Trophoblast cell (in vitro differentiated cells and primary cell): ENCODE measurements around the gene MICU1.
"Not testable (repeated sequence)": the region's sequence is repeated elsewhere in the genome, so short reads cannot be mapped to it uniquely, and the experiment has no call there.

ENCODE experiments used
- DNase-seq, 2 donors: peaks; one replicate each; pipeline ENCODE4 v3.0.0-alpha.2; 2016
- H2AFZ ChIP-seq: 2 replicates; pipeline ENCODE4 v1.6.1; 2013; ENCODE audit warnings: low read length, moderate library complexity, mild to moderate bottlenecking; ENCODE audit not compliant: insufficient read depth, poor library complexity
- H2AK5ac ChIP-seq: 2 replicates; pipeline ENCODE4 v1.6.1; 2013; ENCODE audit warnings: mild to moderate bottlenecking, low read length
- H2BK120ac ChIP-seq: 2 replicates; pipeline ENCODE4 v1.6.1; 2013; ENCODE audit warnings: low read length, mild to moderate bottlenecking, moderate library complexity; ENCODE audit not compliant: insufficient read depth, poor library complexity
- H2BK12ac ChIP-seq: 2 replicates; pipeline ENCODE4 v1.6.1; 2013; ENCODE audit warnings: mild to moderate bottlenecking, low read length, moderate library complexity
- H2BK5ac ChIP-seq: 2 replicates; pipeline ENCODE4 v1.6.1; 2013; ENCODE audit warnings: low read length, low read depth, moderate library complexity, mild to moderate bottlenecking; ENCODE audit not compliant: poor library complexity
- H3K14ac ChIP-seq: 2 replicates; pipeline ENCODE4 v1.6.1; 2013; ENCODE audit warnings: mild to moderate bottlenecking, low read length
- H3K18ac ChIP-seq: 2 replicates; pipeline ENCODE4 v1.6.1; 2013; ENCODE audit warnings: mild to moderate bottlenecking, low read length
- H3K23ac ChIP-seq: 2 replicates; pipeline ENCODE4 v1.6.1; 2013; ENCODE audit warnings: low read length
- H3K27ac ChIP-seq: 2 replicates; pipeline ENCODE4 v1.5.1; 2013; ENCODE audit warnings: low read depth, mild to moderate bottlenecking, inconsistent platforms, low read length, moderate library complexity
- H3K27me3 ChIP-seq: 2 replicates; pipeline ENCODE4 v1.6.1; 2013; ENCODE audit warnings: inconsistent platforms, mild to moderate bottlenecking, low read length, moderate library complexity; ENCODE audit not compliant: insufficient read depth
- H3K36me3 ChIP-seq, 2 experiments: 1 replicate in 1 of 2; 2 replicates in 1 of 2; pipeline ENCODE4 v1.6.1; 2013; ENCODE audit warnings: low read length in 2 of 2, mild to moderate bottlenecking in 2 of 2, moderate library complexity in 1 of 2; ENCODE audit not compliant: insufficient read depth in 2 of 2, control insufficient read depth in 1 of 2
- H3K4ac ChIP-seq: 2 replicates; pipeline ENCODE4 v1.6.1; 2013; ENCODE audit warnings: low read depth, mild to moderate bottlenecking, low read length, moderate library complexity
- H3K4me1 ChIP-seq, 2 experiments: 1 replicate in 1 of 2; 2 replicates in 1 of 2; pipeline ENCODE4 v1.6.1; 2013; ENCODE audit warnings: low read length in 2 of 2, mild to moderate bottlenecking in 2 of 2, moderate library complexity in 1 of 2; ENCODE audit not compliant: insufficient read depth in 2 of 2, control insufficient read depth in 1 of 2
- H3K4me2 ChIP-seq: 2 replicates; pipeline ENCODE4 v1.6.1; 2013; ENCODE audit warnings: inconsistent platforms, mild to moderate bottlenecking, low read length, moderate library complexity
- H3K4me3 ChIP-seq: 2 replicates; pipeline ENCODE4 v1.5.1; 2013; ENCODE audit warnings: mild to moderate bottlenecking, low read depth, low read length, inconsistent platforms
- H3K79me1 ChIP-seq: one replicate; pipeline ENCODE4 v1.6.1; 2013; ENCODE audit warnings: low read length
- H3K79me2 ChIP-seq: 2 replicates; pipeline ENCODE4 v1.6.1; 2013; ENCODE audit warnings: low read length, mild to moderate bottlenecking; ENCODE audit not compliant: control insufficient read depth, insufficient read depth, poor library complexity
- H3K9ac ChIP-seq: 2 replicates; pipeline ENCODE4 v1.6.1; 2013; ENCODE audit warnings: mild to moderate bottlenecking, low read length
- H3K9me3 ChIP-seq: 2 replicates; pipeline ENCODE4 v1.6.1; 2013; ENCODE audit warnings: low read depth, mild to moderate bottlenecking, control low read depth, inconsistent platforms, low read length; ENCODE audit not compliant: insufficient read depth
- H4K12ac ChIP-seq: 2 replicates; pipeline ENCODE4 v1.6.1; 2013; ENCODE audit warnings: low read depth, mild to moderate bottlenecking, low read length, moderate library complexity
- H4K8ac ChIP-seq: 2 replicates; pipeline ENCODE4 v1.6.1; 2013; ENCODE audit warnings: low read depth, mild to moderate bottlenecking, low read length, moderate library complexity
- H4K91ac ChIP-seq: one replicate; pipeline ENCODE4 v1.6.1; 2013; ENCODE audit warnings: low read depth, mild to moderate bottlenecking, low read length, moderate library complexity
- WGBS: extraction: QIAGEN DNeasy Blood & Tissue Kit; methylation state at CpG from one replicate; pipeline ENCODE4 v1.1.7; 2013; ENCODE audit warnings: missing lambda C conversion rate; ENCODE audit not compliant: insufficient read length, insufficient coverage; ENCODE audit errors: extremely low coverage; 5-methylcytosine and 5-hydroxymethylcytosine counted together

MICU1 gene

DNA sequence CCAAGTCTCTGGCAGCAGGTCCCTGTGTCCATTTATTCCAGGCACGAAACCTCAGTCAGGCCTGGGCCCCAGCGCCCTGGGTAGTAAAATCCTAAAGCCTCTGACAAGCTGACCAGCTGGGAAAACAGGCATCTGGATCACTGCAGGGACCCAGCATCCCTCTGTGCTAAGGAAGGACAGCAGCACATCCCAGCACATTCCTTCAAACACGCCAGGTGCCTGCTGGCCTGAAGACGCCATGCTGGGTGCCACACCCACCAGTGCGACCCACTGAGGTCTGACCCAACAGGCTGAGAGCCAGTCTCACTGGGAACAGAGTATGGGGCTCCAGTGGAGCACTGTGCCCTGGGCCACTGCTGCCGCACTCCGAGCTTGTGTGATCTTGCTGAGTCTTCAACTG is 277.6 kb downstream of the MICU1 start:
- Histone ChIP-seq H3K79me1 (no peaks in the 10 kb centered on the region), H3K4me2 (no peak overlapping the region), H2BK120ac (no peak overlapping the region), H2AFZ (no peak overlapping the region), H3K4me3 (no peak overlapping the region), H3K79me2 (no peaks in the 10 kb centered on the region), H3K18ac (peak overlapping the region; percentile 74), H2AK5ac (no peak overlapping the region), H3K4ac (no peak overlapping the region), H4K91ac (no peak overlapping the region), H3K4me1 (peaks cover 0 to 4% of the 10 kb centered on the region in 2 experiments), H2BK5ac (no peak overlapping the region), H4K12ac (no peak overlapping the region), H4K8ac (no peak overlapping the region), H3K23ac (no peak overlapping the region), H3K9ac (no peak overlapping the region), H3K36me3 (peaks cover 24 to 44% of the 10 kb centered on the region in 2 experiments), H3K14ac (no peak overlapping the region), H3K27ac (no peak overlapping the region), H3K9me3 (no peaks in the 10 kb centered on the region), H3K27me3 (no peaks in the 10 kb centered on the region), H2BK12ac (no peak overlapping the region)
- no CpG with 5 or more reads among the region's 7 CpGs for WGBS
- DNase-seq = no peak

DNA sequence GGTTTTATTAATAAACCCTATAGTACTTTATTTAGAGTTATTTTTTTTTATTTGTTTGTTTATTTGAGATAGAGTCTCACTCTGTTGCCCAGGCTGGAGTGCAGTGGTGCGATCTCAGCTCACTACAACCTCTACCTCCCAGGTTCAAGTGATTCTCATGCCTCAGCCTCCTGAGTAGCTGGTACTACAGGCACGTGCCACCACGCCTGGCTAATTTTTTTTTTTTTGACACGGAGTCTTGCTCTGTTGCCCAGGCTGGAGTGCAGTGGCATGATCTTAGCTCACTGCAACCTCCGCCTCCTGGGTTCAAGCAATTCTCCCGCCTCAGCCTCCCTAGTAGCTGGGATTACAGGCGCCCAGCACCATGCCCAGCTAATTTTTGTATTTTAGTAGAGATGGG is 279.8 kb downstream of the MICU1 start:
- H3K27ac ChIP-seq, H4K91ac ChIP-seq, H3K79me1 ChIP-seq, H3K9ac ChIP-seq, H3K4me2 ChIP-seq, H4K8ac ChIP-seq, H3K4me1 ChIP-seq, H3K23ac ChIP-seq, H3K14ac ChIP-seq, H3K18ac ChIP-seq, DNase-seq, H3K9me3 ChIP-seq, H2BK12ac ChIP-seq, H3K27me3 ChIP-seq, H3K4ac ChIP-seq, H2AK5ac ChIP-seq, H3K4me3 ChIP-seq, H2BK120ac ChIP-seq, H3K79me2 ChIP-seq, H2AFZ ChIP-seq, H4K12ac ChIP-seq, H2BK5ac ChIP-seq: not testable (repeated sequence)
- peaks cover 27 to 47% of the 10 kb centered on the region in 2 experiments for H3K36me3 ChIP-seq
- WGBS = no CpG with 5 or more reads among the region's 7 CpGs

GRCh38 chr10:72344932-72345331 is 280.9 kb downstream of the MICU1 start:
- H2BK5ac ChIP-seq = no peak overlapping the region
- H3K27ac ChIP-seq = no peak overlapping the region
- no peak overlapping the region for H4K8ac ChIP-seq
- H2BK12ac ChIP-seq = no peak overlapping the region
- H3K4ac ChIP-seq = no peak overlapping the region
- no peak overlapping the region for H3K18ac ChIP-seq
- no peak overlapping the region for H2AK5ac ChIP-seq
- H3K79me1 ChIP-seq = no peaks in the 10 kb centered on the region
- H3K9me3 ChIP-seq = no peaks in the 10 kb centered on the region
- H4K12ac ChIP-seq = no peak overlapping the region
- H3K23ac ChIP-seq = no peak overlapping the region
- no peak overlapping the region for H2BK120ac ChIP-seq
- H3K4me2 ChIP-seq = no peak overlapping the region
- H3K27me3 ChIP-seq = no peaks in the 10 kb centered on the region
- no CpG with 5 or more reads among the region's 11 CpGs for WGBS
- H4K91ac ChIP-seq = no peak overlapping the region
- H3K4me1 ChIP-seq = no peaks in the 10 kb centered on the region
- peaks cover 33 to 48% of the 10 kb centered on the region in 2 experiments for H3K36me3 ChIP-seq
- no peak overlapping the region for H3K14ac ChIP-seq
- no peak overlapping the region for H3K4me3 ChIP-seq
- H2AFZ ChIP-seq = no peak overlapping the region
- DNase-seq = no peak
- no peaks in the 10 kb centered on the region for H3K79me2 ChIP-seq
- no peak overlapping the region for H3K9ac ChIP-seq

DNA sequence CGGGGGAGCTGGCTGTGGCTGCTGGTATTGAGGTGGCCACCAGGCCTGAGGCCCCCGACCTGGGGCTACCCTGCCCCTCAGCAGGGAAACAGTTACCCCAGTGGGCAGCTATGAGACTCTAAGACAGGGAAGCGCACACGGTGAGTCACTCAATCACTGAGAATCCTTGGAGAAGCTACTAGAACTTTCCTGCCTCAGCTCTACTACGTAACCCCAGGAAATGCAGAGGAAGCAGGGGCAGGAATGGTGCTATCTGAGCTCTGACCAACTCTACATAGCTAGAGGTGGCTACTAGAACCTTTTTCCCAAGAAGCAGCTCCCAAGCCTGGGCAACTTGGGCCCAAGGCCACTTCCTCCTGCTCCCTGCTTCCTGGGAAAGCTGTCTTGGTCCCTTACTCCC is 283.0 kb downstream of the MICU1 start:
- H3K4me1 ChIP-seq = no peaks in the 10 kb centered on the region
- H3K79me1 ChIP-seq = no peaks in the 10 kb centered on the region
- no peak overlapping the region for H2BK5ac ChIP-seq
- no peak overlapping the region for H3K14ac ChIP-seq
- no peak overlapping the region for H2AFZ ChIP-seq
- WGBS = no CpG with 5 or more reads among the region's 5 CpGs
- H4K12ac ChIP-seq = no peak overlapping the region
- no peak overlapping the region for H2BK120ac ChIP-seq
- H3K27ac ChIP-seq = no peak overlapping the region
- H3K4me3 ChIP-seq = no peak overlapping the region
- no peak overlapping the region for H2AK5ac ChIP-seq
- no peak for DNase-seq
- no peak overlapping the region for H4K8ac ChIP-seq
- peaks cover 31 to 43% of the 10 kb centered on the region in 2 experiments for H3K36me3 ChIP-seq
- H3K18ac ChIP-seq = no peak overlapping the region
- no peak overlapping the region for H4K91ac ChIP-seq
- H3K23ac ChIP-seq = no peak overlapping the region
- H3K4ac ChIP-seq = no peak overlapping the region
- no peaks in the 10 kb centered on the region for H3K79me2 ChIP-seq
- no peak overlapping the region for H3K9ac ChIP-seq
- H3K9me3 ChIP-seq = no peaks in the 10 kb centered on the region
- no peaks in the 10 kb centered on the region for H3K27me3 ChIP-seq
- no peak overlapping the region for H2BK12ac ChIP-seq
- no peak overlapping the region for H3K4me2 ChIP-seq
